Amygdala (tissue), 56 donors: ENCODE results near the gene MT4.
"Not testable (repeated sequence)": the region's sequence is repeated elsewhere in the genome, so short reads cannot be mapped to it uniquely, and the experiment has no call there.

ENCODE experiments used
- DNase-seq, 56 donors: peaks; one replicate each; lab custom pipeline; 2025; lab: John Stamatoyannopoulos, UW

The MT4 gene

GRCh38 chr16:56558024-56558747, 6.7 kb upstream of the MT4 start:
- peak in 48 of 56 donors; percentile 15 to 83 (median 60) for DNase-seq

DNA sequence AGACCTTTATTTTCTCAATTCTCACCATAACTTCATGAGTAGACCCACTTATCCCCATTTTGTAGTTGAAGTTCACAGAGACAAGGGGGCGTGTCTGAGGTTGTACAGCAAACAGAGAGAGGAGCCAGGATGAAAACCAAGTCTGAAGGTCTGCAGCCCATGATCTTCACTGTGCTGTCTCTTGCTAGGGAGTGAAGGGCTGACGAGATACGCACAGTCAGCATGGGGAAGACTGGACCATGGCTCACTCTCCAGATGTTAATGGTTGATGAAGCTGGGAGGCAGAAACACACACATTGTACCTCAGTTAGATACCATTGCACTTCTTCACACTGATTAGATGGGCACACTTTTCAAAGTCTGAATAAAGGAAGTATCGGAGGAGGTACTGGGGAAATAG, 5.8 kb upstream of the MT4 start:
- DNase-seq = no peak

GRCh38 chr16:56560447-56560846, 4.4 kb upstream of the MT4 start:
- DNase-seq = no peak

DNA sequence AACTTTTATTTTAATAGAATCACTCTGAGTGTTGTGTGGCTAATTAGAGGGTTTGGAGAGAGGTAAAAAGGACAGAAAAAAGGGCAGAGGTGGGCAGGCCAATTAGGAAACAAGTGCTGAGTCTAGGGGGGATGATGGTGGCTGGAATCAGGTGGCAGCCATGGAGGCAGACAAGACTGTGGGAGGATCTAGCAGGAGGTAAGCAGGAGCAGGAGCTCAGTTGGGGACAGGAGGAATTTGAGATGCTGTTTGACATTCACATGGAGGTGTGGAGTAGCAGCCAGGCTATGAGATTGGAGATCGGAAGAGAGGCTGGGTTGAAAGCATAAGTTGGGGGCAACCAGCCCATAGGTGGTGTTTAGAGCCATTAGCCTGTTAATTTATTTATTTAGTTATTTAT, 3.7 kb upstream of the MT4 start:
- no peak for DNase-seq

DNA sequence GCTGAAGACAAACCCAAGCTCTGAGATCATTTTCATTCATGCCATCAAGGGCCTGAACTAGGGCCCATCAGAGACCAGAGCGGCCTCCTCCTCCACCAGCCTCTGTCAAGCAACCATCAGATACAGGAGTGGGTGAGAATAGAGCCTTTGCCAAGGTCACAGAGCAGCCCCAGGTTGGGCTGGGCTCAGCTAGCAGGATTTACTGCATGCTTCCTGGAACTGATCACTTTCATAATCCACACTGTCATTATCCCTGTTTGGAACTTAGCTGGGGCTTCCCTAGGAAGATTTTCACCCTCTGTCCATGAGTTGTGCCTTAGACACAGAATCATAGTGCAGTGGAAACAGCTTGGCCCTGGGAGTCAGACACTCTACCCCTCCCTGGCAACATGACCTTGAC, 5.1 kb downstream of the MT4 start:
- no peak for DNase-seq

DNA sequence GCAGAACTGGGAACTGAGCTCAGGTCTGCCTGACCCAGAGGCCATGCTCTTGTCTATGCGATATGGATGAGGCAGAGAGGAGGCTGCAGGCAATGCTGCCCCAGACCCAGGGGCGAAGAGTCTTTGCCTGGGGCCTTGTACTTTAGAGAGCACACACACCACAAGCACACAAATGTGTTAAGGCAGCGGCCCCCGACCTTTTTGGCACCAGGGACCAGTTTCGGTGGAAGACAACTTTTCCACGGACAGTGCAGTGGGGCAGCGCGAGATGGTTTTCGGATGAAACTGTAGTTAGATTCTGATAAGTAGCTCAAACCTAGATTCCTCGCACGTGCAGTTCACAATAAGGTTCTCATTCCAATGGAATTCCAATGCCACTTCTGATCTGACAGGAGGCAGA, 6.7 kb downstream of the MT4 start:
- DNase-seq = no peak

- DNase-seq = no peak
Measured at GRCh38 chr16:56574625-56575024, 9.8 kb downstream of the MT4 start.

- DNase-seq = peak in 11 of 56 donors; percentile 8 to 55 (median 28)
Measured at GRCh38 chr16:56576585-56577299, 11.9 kb downstream of the MT4 start.

DNA sequence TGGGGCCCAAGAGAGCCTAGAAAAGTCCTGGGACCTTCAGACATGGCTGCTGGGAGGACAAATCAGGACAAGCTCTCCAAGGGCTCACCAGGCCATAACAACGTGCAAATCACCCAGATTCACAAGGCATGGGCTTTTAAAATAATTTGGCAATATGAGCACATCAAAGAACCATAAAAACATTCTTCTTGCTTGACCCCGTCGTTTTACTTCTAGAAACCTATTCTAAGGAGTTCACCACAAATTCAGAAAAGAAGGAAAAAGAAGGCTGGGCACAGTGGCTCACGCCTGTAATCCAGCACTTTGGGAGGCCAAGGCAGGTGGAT, 12.4 kb downstream of the MT4 start:
- no peak for DNase-seq

- no peak for DNase-seq
Measured at GRCh38 chr16:56580391-56581048, 15.6 kb downstream of the MT4 start.

DNA sequence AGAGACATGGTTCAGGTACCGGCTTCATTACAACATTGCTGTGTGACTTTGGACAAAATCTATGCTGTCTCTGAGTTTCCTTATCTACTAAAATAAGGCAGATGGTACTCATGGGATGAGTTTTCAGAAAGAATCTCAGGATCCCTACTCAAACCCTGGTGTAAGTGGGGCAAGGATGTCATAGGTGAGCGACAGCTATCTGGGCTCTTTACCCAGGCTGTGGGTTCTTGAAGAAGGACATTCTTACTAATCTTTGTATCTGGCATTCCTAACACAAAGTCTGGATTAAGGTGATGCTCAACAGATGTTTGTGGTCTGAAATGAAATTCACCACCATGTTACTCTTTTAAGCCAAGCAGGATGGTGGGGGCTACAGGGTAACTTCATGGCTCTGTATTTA, 18.0 kb downstream of the MT4 start:
- not testable (repeated sequence) for DNase-seq

DNA sequence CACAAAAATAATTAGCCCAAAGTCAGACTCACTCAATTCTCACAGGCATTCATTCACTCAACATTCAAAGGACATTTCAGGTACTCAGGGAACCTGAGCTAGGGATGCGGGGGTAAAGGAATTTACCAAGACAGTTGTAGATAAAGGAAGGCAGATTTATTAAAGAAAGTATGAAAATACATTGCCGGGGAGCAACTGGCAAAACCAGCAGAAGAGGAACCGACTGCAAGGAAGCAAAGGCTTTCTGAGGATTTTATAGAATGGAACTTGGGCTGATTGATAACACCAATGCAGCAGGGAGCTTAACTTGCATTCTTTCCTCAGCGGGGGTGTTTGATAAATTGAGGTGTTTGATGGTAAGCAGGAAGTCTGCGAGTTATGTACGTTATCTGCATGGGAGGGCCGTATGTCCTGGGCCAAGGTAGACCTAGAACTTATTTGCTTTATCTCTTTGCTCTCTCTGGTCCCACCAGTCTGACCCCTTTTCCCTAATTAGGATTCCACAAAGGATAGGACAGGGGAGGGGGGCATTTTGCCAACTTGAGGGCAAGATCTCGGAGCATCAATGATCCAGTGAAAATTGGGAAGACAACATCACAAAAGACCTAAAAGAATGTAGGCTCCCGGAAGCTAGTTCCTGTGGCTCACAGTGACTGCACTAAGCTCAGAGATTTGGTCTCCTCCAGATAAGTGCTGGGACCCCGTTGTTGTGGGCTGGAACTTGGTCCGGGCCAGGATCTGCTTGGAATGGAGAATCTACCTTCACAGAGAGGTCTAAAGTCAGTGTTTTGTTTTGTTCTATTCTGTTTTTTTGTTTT, 18.7 kb downstream of the MT4 start:
- no peak for DNase-seq

DNA sequence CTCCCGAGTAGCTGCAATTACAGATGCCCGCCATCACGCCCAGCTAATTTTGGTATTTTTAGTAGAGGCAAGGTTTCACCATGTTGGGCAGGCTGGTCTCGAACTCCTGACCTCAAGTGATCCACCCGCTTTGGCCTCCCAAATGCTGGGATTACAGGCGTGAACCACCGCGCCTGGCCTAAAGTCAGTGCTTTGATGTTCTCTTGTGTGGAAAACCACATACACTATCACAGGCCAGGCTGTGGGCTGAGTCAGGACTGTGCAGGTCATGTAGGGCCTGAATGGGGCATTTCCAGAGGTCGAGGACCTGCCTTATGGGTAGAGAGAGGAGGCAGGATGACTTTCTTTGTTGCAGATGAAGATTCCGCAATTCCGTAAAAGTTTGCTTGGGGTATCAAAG, 19.4 kb downstream of the MT4 start:
- DNase-seq = no peak

GRCh38 chr16:56588781-56589140, 23.9 kb downstream of the MT4 start:
- DNase-seq = no peak

DNA sequence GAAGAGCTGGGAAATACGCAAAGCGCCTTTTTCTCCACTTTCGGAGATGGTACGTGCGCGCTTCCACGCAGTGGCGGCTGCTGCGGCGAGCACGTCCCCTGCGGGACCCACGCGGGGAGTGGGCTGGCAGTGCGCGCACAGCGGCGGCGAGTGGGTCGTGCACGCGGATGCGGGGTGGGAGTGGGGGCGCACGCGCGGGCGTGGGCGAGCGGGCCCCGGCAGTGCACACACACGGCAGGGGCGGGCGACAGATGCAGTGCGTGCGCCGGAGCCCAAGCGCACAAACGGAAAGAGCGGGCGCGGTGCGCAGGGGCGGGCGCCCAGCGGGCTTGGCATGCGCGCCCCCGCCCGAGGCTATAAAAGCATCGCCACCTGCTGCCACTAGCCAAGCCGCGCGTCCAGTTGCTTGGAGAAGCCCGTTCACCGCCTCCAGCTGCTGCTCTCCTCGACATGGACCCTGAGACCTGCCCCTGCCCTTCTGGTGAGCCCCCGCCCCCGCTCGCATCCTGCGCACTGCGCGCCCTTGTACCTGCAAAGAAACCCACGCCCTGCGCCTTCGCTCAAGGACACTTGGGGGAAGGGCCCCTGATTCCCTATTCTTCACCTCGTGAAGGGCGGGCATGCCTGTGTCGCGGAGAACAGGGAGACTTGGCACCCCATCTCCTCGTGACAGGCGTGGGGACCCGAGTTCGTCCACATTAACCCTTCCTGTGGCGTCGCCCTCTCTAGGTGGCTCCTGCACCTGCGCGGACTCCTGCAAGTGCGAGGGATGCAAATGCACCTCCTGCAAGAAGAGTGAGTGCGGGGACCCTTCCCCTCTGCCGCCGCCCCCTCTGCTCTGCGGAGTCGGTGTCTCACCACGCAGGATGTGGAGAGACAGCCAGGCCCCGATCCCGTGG, 24.5 kb downstream of the MT4 start, which contains the start of gene MT3:
MT3 (plus strand) TSS at position 388 of the 899 bp plus-strand sequence; CDS start at position 451, 63 bp downstream.
- peak in 49 of 56 donors; percentile 38 to 89 (median 74) for DNase-seq

DNA sequence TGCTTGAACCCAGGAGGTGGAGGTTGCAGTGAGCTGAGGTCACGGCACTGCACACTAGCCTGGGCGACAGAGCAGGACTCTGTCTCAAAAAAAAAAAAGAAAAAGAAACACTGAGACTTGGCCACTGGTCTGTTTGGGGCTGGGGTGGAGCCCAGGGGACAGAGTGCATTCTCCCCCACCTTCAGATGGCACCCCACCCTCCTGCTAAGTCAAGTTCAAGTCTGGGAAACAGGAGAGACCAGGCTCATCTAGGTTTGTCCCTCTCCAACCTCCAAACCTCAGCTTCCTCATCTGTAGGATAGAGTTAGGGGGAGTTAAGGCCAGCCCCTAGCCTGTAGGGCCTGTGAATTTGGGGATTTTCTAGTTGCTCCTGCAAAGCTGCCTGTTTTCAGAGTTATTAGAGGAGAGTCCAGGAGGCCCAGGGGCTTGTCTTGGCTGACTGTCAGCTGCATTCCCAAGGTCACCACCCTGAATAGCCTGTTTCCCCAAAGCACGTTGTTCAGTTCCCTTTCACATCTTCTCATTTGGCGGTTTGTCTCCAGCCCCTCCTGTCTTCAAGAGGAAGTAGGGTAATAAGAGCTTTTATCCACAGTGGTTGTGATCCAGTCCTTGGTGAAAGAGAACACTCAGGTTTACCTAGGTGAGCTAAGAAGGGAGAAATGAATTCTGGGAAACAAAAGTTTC, 26.6 kb downstream of the MT4 start:
- peak in 5 of 56 donors; percentile 18 to 41 (median 25) for DNase-seq

DNA sequence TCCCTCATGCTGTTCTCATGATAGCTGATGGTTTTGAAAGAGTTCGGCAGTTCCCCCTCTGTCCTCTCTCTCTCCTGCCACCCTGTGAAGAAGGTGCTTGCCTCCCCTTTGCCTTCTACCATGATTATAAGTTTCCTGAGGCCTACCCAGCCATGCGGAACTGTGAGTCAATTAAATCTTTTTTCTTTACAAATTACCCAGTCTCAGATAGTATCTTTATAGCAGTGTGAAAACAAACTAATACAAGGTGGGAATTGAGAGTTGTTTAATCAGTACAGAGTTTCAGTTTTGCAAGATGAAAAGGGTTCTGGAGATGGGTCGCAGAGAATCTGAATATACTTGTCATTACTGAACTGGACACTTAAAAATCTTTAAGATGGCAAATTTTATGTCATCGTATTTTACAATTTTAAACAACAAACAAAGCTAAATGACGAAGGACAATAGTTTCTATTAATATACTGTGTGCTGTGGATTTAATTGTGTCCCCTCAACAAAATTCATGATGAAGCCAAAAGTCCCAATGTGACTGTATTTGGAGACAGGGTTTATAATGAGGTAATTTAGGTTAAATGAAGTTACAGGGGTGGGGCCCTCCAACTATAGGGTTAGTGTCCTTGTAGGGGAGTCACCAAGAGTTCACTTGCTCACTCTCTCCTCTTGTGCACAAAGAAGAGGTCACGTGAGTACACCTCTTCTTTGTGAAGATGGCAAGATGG, 28.9 kb downstream of the MT4 start:
- DNase-seq = no peak

GRCh38 chr16:56594292-56594619, 29.4 kb downstream of the MT4 start:
- no peak for DNase-seq
